ENCODE data around the gene NMBR. TPM values are rescaled to one million over a fixed set of nuclear protein-coding genes. Genes with fewer than 3 reads are reported as not detected.
"Not testable (repeated sequence)": the region's sequence is repeated elsewhere in the genome, so short reads cannot be mapped to it uniquely, and the experiment has no call there.

Gene NMBR
- total RNA-seq, 4 donors from 2014 or later: not detected

- Histone ChIP-seq H3K4me1 (peaks cover 0 to 12% (median 0%) of the 10 kb centered on the region in 3 donors), H3K27me3 (no peaks in the 10 kb centered on the region), H3K9me3 (no peaks in the 10 kb centered on the region), H3K36me3 (peaks cover 0 to 57% of the 10 kb centered on the region in 2 donors), H3K4me3 (no peak overlapping the region), H3K27ac (no peak overlapping the region)
- WGBS, 2 donors (ENCODE audit: low coverage in 1 of 2): 70 to 89% methylated on average over 3 of the region's 3 CpGs
- no peak for ATAC-seq
- no peak for TF ChIP-seq POLR2AphosphoS5 (IDR thresholded peaks at IDR 0.05)
- no peak for TF ChIP-seq CTCF (IDR thresholded peaks at IDR 0.05)
- no peak for TF ChIP-seq EP300 (IDR thresholded peaks at IDR 0.05)
- TF ChIP-seq POLR2A (IDR thresholded peaks at IDR 0.05): no peak
Observed at GRCh38 chr6:142167071-142167470, 20.1 kb upstream of the NMBR start.

GRCh38 chr6:142165227-142165626 lies 18.3 kb upstream of the NMBR start:
- 76 to 88% methylated on average over 3 to 4 of the region's 4 CpGs for WGBS, 2 donors (ENCODE audit: low coverage in 1 of 2)
- no peak for ATAC-seq
- peaks cover 0 to 13% (median 0%) of the 10 kb centered on the region in 3 donors for H3K4me1 ChIP-seq

GRCh38 chr6:142162780-142163179 lies 15.9 kb upstream of the NMBR start:
- H3K27me3 ChIP-seq: no peaks in the 10 kb centered on the region
- TF ChIP-seq EP300 (IDR thresholded peaks at IDR 0.05) (no peak), POLR2A (IDR thresholded peaks at IDR 0.05) (no peak), CTCF (IDR thresholded peaks at IDR 0.05) (no peak), POLR2AphosphoS5 (IDR thresholded peaks at IDR 0.05) (no peak)
- H3K4me1 ChIP-seq: peaks cover 0 to 13% (median 0%) of the 10 kb centered on the region in 3 donors
- no peak overlapping the region for H3K4me3 ChIP-seq
- ATAC-seq: no peak
- 82 to 88% methylated on average over 1 of the region's 1 CpG for WGBS, 2 donors (ENCODE audit: low coverage in 1 of 2)
- no peak overlapping the region for H3K27ac ChIP-seq
- peaks cover 0 to 17% of the 10 kb centered on the region in 2 donors for H3K36me3 ChIP-seq
- H3K9me3 ChIP-seq: no peaks in the 10 kb centered on the region

More at GRCh38 chr6:142165227-142165626, 18.3 kb upstream of the NMBR start:
- no peaks in the 10 kb centered on the region for H3K27me3 ChIP-seq
- no peaks in the 10 kb centered on the region for H3K9me3 ChIP-seq
- no peak overlapping the region for H3K27ac ChIP-seq
- H3K36me3 ChIP-seq: peaks cover 0 to 38% of the 10 kb centered on the region in 2 donors
- H3K4me3 ChIP-seq: no peak overlapping the region
- TF ChIP-seq CTCF (IDR thresholded peaks at IDR 0.05): no peak
- no peak for TF ChIP-seq POLR2A (IDR thresholded peaks at IDR 0.05)
- TF ChIP-seq POLR2AphosphoS5 (IDR thresholded peaks at IDR 0.05): no peak
- TF ChIP-seq EP300 (IDR thresholded peaks at IDR 0.05): no peak

GRCh38 chr6:142156758-142157068 lies 9.8 kb upstream of the NMBR start:
- peaks cover 0 to 19% (median 0%) of the 10 kb centered on the region in 3 donors for H3K4me1 ChIP-seq
- not testable (repeated sequence) for H3K36me3 ChIP-seq, H3K4me3 ChIP-seq, H3K9me3 ChIP-seq, H3K27ac ChIP-seq, ATAC-seq, H3K27me3 ChIP-seq
- 61 to 91% methylated on average over 3 to 4 of the region's 4 CpGs for WGBS, 2 donors (ENCODE audit: low coverage in 1 of 2)

- no peak overlapping the region for H3K4me3 ChIP-seq
- H3K36me3 ChIP-seq: no peaks in the 10 kb centered on the region
- H3K27me3 ChIP-seq: no peaks in the 10 kb centered on the region
- H3K4me1 ChIP-seq: peaks cover 0 to 19% (median 0%) of the 10 kb centered on the region in 3 donors
- TF ChIP-seq CTCF (IDR thresholded peaks at IDR 0.05): peak in 2 of 4 experiments; percentile 21 to 35
- no peak for TF ChIP-seq POLR2AphosphoS5 (IDR thresholded peaks at IDR 0.05)
- 36 to 39% methylated on average over 5 of the region's 5 CpGs for WGBS, 2 donors (ENCODE audit: low coverage in 1 of 2)
- H3K9me3 ChIP-seq: no peaks in the 10 kb centered on the region
- H3K27ac ChIP-seq: no peak overlapping the region
- ATAC-seq: no peak
Observed at GRCh38 chr6:142155895-142156757, 9.2 kb upstream of the NMBR start.
